Renal cortical epithelial cell (primary cell): ENCODE data around the gene EFNB2. TPM values are rescaled to one million over a fixed set of nuclear protein-coding genes. Genes with fewer than 3 reads are reported as not detected.

Experiments
- DNase-seq: peaks from one replicate; pipeline ENCODE4 v3.0.0-alpha.2; 2011; ENCODE audit warnings: low read depth
- total RNA-seq: library from RNA; depleted of rRNA; stranded (reverse); fragments of >200 nt; gene quantifications from 2 replicates; pipeline ENCODE4 v1.2.3, GENCODE V29; 2014

EFNB2 gene
- total RNA-seq, 1 donor from 2014 or later: 31.0 TPM

- DNase-seq: no peak
Observed at GRCh38 chr13:106550570-106551135, 15.2 kb upstream of the EFNB2 start.

GRCh38 chr13:106548064-106548696, 12.7 kb upstream of the EFNB2 start:
- DNase-seq: no peak

GRCh38 chr13:106541826-106542225, 6.4 kb upstream of the EFNB2 start:
- no peak for DNase-seq

DNA sequence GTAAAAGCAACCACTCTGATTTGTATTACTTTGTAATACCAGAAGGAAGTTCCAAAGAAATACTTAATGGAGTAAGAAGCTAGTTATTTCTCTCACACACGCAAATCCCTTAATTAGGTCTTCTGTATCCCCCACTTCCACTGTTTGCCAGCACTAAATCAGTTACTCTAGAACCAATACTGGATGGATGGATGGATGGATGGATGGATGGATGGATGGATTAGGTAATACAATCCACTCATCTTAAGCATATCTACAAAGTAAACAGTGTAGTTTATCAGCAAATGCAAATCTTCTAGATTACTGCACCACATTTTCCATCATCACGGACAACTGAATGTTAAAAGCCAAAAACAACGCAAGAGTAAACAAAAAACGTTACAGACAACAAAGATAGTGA, 5.2 kb upstream of the EFNB2 start:
- no peak for DNase-seq

DNA sequence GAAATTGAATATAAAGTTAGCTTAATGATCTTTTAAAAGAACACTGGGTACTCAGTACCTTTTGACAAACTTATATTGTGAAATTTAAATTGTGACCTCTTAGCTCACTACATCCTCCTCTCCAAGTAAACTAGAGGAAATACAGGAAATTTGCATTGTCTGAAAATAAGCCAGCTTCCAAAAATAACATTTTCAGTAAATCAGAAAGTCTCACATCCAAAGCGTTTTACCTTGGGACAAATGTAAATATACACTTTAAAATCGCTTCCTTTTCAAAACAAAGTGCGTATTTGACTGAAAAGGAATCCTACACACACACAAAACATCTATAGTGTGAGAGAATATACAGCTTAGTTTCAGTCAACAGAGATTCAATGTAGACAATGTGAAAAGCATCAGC, 2.1 kb upstream of the EFNB2 start:
- no peak for DNase-seq

DNA sequence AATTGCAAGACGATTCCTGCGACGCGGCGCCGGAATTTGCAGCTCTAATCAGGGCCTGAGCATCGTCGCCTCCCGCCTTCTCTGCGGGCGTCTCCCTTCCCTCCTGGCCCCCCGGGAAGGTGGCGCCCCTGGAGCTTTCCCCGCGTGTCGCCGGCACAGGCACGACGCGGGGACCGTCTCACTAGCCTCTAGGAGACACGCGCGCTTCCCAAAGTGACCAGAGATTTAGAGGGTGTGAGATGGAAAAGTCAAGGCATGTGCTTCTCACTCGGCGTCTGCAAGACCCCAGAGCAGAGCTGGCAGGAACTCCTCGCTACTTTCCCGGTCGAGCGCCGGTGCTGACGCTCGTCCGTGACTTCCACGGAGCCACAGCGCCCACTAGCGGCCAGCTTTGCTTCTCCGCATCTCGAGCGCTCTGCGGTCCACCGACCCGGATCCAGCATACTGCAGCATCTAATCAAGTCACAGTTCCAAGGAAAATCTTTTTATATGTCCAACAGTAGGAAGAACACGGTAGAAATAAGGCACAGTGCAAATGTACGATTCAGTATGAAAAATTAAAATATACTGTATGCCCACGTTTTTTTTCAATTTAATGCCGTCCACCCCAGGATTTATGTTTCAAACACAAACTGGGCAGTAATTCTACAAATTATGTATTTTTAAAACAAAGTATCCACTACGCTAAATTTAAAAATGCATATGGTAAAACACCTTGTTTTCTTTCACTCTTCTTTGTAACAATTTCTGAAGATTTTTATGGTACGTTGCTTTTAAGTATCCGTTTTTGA, 977 bp upstream of the EFNB2 start:
- peak; percentile 70 for DNase-seq

GRCh38 chr13:106534639-106535551, 567 bp downstream of the EFNB2 start:
- DNase-seq: no peak

DNA sequence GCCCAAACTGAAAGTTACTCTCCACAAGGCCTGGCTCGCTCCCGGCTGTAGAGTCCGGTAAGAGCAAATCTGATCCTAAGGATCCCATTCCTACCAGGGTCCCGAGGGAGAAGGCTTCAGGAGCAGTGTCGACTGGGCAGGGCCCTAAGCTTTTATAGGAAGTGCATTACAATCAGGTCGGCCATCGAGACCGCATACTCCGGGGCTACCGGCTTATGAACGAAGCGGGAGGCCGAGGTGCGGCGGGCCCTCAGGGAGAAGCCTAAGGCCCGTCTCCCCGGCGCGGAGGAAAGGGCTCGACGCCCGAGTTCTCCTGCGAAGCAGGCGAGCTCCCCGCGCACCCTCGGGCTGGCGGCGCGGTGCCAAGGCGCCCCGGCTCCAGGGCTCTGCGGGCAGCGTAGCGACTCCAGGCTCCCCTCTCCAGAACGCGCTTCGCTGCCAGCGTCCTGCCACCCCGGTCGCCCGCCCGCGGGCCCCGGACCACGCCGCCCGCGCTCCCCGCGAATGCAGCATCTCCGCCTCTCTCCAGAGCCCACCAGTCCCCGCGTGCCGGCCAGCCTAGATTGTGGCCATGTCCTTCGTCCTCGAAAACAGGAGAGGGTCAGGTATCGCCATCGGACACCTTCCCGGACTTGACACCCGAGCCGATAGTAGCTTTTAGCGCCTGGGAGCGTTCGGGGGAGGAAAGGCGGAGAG, 1.4 kb downstream of the EFNB2 start:
- DNase-seq: peak; percentile 39

DNA sequence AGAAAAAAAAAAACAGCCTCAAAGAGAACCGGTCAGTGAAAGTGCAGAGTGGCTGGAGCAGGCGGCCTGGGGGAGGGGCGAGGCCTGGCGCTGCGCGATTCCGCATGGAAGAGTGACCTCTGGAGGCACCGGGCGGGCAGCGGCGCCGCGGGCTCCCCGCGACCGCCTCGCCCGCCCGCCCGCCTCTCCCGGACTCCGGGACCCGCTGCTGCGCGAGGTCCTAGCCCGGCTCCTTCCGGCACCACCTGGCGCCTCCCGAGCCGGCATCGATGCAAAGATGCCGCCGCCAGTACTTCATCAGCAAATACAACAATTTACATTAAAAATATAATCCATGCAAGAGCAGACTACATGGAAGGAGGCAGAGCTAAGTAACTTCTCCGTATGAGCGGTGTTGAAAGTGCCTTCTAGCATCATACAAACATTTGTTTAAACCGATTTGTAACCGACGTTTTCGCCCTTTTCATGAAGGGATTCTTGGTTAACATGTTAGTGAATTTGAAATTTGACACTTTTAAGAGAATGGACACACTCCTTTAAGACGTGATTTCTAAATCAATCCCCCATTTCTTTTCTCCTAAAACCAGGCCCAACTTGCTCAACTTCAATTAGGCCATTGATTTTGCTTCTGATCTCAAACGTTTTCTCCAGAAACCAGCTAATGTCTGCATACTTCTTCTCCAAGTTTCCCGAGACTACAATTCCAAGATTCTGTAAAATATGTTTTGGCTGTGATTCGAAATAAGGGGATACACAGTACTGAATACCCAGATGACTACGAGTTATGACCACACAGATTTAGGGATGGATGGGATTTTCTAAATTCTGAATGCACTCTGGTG, 2.1 kb downstream of the EFNB2 start:
- DNase-seq: peak; percentile 55

DNA sequence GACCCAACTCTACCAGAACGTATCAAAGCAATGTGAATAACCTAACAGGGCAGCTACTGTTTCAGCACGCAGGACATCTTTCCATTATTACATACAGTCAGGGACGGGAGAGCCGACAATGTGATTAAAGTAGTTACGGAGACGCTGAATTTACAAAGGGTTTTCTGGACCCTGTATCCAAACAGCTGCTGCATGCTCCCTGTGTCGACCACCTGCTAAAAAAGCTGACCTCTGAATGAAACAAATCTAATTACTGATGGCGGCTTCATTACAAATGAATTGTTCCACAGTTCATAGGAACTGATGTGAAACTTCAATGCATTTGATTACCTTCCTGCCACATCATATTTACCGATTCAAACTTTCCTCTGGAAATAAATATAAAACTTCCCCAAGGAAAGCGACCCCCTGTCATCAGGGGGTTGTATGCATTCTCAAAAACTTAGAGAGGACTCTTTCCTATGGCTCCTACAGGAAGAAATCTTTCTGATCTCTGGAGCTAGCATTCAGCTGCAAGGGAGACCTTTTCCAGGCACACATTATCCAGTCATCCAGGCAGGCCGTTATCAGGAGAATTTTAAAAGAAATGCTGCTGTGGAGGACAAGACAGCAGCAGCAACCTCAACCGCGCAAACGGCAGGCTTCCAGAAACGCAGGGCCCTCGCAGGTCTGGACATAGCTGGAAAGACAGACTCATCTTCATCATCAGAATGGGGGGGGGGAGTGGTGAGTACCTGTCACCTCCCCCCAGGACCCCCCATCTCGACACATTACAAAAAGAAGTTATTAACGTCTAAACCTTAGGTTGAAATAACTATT, 3.1 kb downstream of the EFNB2 start:
- no peak for DNase-seq

DNA sequence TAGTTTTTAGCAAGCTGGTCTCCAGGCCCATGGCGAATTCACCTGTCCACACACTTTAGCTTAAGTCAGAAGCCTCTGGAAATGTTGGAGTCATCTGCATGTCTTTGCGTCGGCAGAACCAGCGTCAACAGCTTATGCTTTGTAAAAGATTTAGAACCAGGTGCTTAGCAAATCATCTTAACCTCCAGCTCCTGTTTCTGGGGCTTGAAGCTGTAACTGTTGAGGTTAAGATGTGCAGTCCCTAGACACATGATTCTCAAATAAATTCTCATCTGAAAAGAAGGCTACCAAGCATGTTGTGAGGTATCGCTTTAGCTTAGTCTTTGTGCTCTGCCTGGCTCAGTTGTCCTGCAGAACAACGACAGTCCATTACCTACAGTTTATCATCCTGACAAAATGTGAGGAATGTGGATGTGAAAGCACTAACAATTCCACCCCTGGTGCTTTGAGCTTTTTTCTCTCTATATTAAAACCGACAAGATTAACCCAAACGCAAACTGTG, 4.4 kb downstream of the EFNB2 start:
- DNase-seq: no peak

DNA sequence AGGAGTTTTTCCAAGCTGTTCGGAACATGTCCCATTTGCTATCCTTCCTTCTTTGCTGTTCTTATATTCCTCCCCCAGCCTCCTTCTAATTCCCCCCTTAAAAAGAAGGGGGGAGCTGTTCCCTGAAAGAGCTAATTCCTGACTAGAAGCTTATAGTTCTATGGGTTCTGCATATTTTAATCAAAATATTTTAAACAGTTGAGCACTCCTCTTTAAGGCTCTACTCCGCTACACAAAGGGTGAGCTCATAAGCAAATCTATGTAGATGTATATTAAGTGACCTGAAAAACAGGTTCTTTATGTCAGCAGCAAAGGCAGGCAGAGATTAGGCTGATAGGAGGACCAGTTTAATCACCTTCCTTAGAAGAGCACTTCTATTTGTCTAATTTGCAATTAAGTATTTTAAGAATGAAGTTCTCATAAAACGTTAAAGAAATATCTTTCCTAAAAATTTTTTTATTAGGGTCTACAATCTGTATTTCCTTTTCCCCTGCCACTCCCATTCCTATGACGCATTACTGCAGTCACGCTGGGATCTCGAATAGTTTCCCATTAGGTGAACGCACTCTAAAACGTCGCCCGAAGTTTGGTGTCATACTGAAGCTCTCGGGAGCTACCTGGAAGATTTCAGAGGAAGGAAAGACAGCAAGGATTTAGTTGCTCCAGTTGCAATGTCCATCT, 5.2 kb downstream of the EFNB2 start:
- no peak for DNase-seq

- DNase-seq: no peak
Observed at GRCh38 chr13:106529415-106530170, 5.9 kb downstream of the EFNB2 start.

GRCh38 chr13:106528718-106529414, 6.6 kb downstream of the EFNB2 start:
- no peak for DNase-seq

- DNase-seq: no peak
Observed at GRCh38 chr13:106527826-106528225, 7.6 kb downstream of the EFNB2 start.

DNA sequence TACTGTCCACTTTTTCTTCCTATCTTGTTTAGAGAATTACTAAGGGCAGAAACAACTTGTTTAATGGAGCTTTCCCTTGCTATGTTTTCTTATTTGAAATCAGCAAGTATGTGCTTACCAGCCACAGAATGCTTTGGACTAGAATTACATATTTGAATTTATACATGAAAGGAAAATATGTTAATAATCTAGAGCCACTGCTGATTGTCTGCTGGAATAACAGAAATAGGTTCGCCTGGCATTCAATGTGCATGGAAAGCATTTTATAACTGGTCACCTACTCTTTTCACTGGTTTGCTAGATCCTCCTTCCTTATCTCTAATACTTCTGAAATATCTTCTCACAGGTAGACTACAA, 8.0 kb downstream of the EFNB2 start:
- DNase-seq: no peak

DNA sequence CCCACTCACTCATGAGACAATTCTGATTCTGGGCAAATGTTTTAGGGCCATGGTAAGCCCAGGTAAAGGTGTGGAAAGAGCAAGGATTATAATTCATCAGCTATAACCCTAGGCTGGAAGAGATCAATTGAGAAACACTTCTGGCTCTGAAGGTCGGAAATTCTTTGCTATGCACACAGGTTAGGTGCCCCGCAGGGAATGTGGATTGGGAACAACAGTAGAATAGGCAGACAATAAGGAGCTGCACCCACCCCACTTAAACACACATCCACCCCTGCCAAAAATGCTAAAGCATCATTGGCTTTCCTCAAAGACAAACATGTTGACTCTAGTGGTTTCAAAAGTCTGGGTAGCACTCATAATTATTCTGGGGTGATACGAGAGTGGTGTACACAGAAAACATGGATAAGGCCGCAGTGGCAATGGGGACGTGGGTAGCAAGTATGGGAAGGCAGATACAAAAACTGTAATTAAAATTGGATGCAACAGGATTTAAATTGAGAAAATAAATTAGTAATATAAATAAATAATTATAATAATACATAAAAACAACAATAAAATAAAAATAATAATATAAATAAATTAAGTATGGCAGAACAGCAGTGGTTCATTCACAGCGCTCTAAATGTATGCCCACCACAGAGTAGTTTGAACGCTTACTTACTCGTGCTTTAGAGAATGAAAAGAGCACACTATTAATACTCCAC, 8.6 kb downstream of the EFNB2 start:
- no peak for DNase-seq
